ENCODE measurements around the gene SIN3B.

SIN3B gene

GRCh38 chr19:16891696-16892382, 62.6 kb downstream of the SIN3B start:
- DNase-seq: no peak

GRCh38 chr19:16892436-16892835, 63.2 kb downstream of the SIN3B start:
- no peak for DNase-seq

GRCh38 chr19:16892868-16893685, 63.9 kb downstream of the SIN3B start:
- DNase-seq: no peak

DNA sequence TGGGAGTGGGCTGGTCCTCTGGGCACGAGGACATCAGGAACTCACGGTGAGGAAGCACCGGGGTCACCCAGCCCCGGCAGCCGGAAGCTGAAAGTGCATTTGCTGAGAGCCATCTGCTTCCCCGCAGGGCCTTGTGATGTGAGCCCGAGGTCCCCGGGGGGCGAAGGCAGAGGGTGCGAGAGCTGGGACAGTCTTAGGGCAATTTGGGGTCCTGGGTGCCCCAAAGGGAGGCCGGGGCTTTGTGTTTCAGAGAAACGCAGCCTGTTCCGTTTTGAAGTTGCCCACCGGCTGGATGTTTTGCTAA, 64.4 kb downstream of the SIN3B start:
- no peak for DNase-seq

GRCh38 chr19:16894080-16894479, 64.9 kb downstream of the SIN3B start:
- DNase-seq: no peak

DNA sequence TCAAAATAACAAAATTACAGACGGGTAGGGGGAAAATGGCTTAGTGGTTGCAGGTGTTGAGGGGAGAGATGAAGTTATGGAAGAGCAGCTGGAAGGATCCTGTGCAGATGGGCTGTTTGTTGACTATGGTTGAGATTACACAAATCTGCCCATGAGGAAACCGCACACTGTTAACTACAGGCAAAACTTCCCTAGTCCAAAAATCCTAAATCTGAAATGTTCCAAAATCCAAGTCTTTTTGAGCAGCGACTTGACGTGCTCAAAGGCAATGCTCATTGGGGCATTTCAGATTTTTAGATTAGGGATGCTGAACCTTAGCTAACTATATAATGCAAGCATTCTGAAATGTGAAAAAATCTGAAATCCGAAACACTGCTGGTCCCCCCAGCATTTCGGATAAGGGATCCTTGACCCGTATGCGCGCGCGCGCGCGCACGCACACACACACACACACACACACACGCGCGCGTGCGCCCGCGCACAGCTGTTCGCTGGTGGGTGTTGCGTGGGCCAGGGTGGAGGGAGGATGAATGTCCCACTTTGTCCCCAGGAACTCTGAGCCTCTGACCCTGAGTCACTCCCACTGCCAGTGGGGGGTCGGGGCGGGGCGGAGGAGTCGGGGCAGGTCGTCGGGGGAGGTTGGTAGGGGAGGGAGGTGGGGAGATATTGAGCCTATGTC, 66.4 kb downstream of the SIN3B start:
- DNase-seq: no peak

- DNase-seq: no peak
Observed at GRCh38 chr19:16896146-16897028, 67.2 kb downstream of the SIN3B start.

DNA sequence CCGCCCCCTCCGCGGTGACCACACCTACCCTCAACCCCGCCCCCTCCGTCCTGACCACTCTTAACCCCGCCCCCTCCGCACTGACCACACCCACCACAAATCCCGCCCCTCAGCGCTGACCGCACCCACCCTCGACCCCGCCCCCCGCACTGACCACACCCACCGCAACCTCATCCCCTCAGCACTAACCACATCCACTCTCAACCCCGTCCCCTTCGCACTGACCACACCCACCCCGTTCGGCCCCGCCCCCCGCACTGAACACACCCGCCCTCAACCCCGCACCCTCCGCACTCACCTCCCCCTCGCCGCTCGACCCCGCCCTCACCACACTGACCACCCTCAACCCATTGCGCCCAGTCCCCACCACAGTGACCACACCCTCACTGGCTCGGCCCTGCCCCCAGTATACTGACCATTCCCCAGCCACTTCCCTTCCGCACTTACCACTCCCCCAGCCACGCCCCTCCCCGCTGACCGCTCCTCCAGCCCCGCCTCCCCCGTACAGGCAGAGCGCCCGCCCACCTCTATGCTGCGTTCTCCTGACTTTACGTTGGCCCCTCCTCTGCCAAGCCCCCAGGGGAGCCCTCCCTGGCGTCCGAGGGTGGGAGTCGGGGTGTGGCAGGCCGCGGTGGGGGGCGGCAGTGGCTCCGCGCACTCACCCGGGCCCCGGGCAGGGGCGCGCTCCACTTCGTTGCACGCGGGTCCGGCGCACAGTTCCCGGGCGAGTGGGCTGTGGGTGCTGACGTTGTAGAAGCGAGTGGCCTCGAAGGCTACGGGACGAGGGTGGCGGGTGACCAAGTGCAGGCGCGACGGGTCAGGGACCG, 68.0 kb downstream of the SIN3B start:
- no peak for DNase-seq

- DNase-seq: no peak
Observed at GRCh38 chr19:16897856-16898161, 68.6 kb downstream of the SIN3B start.

DNA sequence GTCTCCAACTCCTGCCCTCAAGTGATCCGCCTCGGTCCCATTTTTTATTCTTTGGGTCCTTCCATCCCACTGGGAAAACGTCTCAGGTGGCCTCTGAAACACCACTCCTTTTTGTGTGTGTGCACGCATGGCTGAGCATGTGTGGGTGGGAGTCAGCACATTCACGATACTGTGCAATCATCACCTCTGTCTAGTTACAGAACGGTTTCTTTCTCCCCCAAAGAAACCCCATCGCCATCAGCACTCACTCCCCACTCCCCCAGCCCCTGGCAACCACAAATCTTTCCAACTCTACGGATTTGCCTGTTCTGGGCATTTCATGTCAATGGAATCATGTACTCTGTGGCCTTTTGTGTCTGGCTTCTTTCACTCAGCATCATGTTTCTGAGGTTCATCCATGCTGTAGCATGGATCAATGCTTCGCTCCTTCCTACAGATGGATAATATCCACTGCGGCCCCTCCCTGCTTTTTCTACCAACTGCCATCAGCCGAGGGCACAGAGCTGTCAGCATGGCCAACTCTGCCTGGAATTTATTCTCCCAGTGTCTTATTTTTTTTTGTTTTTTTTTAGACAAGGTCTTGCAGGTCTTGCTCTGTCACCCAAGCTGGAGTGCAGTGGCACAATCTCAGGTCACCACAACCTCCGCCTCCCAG, 69.3 kb downstream of the SIN3B start:
- no peak for DNase-seq

- DNase-seq: no peak
Observed at GRCh38 chr19:16899566-16900075, 70.4 kb downstream of the SIN3B start.

GRCh38 chr19:16901491-16902175, 72.4 kb downstream of the SIN3B start:
- no peak for DNase-seq

DNA sequence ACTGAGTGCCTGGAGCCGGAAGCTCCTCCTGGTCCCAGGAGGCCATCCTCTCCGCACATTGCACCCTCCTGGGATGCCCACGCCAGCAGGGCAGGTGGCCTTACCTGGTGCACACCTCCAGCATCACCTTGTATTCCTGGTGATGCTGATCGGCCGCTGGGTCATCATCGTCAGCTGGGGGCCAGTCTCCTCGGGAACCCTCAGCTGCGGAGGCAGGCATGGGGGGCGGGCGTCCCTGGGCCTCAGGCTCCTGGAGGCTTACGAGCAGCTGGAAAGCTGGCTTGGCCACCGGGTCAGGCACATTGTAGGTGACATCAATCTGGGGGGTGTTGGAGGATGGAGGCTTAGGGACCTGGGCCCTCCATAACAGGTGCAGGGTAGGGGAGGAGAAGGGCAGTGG, 73.3 kb downstream of the SIN3B start:
- no peak for DNase-seq

- DNase-seq: no peak
Observed at GRCh38 chr19:16903347-16903746, 74.1 kb downstream of the SIN3B start.

DNA sequence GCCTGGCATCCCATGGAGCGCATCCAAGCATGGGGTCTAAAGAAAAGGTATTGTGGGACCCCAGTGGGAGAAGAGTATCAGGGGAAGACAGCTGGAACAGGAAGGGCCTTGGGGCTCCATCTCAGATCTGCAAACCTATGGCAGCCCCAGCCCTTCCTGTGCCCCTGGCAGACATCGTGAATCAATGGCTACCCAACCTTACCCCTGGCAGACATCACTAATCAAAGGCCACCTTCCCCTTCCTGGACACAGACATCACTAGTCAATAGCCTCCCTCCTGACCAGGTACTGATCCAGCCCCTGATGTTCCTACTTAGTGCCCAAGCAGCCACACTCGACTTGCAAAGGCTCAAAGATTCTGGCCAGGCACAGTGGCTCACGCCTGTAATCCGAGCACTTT, 75.4 kb downstream of the SIN3B start:
- DNase-seq: no peak

DNA sequence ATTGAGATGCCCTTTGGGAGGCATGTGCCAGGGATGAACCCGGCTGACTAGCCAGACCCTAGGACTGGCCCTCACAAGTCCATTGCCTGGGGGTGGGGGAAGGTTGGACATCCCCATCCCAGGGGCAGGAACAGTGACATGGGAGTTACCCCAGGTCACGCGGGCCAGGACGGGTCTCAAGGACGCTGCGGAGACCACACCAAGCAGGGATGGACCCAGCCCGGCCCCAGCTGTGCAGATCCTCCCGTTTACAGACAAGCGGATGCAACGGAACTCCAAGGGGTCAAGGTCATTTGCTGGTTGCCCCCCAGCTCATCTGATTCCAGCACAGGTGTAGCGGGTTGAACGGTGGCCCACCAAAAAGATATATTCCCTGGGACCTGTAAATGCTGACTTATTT, 79.6 kb downstream of the SIN3B start:
- no peak for DNase-seq

GRCh38 chr19:16911046-16911445, 81.8 kb downstream of the SIN3B start:
- DNase-seq: no peak

- DNase-seq: no peak
Observed at GRCh38 chr19:16912780-16913179, 83.6 kb downstream of the SIN3B start.

DNA sequence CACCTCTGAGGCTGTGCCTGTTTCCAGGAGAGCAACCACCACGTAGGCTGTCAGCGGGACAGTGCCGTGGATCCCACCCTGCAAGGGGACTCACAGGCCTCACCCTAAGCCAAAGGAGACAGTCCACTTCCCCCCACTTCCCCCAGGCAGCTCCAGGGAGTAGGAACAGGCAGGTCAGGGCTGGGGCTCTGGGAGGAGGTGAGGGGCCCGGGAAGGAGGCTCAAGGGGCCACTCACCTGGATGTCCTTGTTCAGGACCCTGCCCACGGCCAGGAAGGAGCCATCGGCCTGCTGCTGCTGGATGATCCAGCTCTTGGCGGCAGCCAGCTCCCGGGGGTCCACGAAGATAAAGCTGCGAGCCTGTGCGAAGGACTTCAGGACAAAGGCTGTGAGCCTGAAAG, 85.2 kb downstream of the SIN3B start:
- no peak for DNase-seq

GRCh38 chr19:16915135-16915534, 85.9 kb downstream of the SIN3B start:
- DNase-seq: no peak

DNA sequence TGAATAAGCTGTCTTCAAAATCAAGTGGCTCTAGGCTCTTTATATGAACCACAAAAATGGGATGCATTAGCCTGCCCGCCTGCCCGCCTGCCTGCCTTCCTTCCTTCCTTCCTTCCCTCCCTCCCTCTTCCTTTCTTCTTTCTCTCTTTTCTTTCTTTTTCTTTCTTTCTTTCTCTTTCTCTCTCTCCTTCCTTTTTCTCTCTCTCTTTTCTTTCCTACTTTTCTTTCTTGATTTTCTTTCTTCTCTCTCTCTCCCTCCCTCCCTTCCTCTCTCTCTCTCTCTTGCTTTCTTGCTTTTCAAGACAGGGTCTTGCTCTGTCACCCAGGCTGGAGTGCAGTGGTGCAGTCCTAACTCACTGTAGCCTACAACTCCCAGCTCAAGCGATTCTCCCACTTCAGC, 86.5 kb downstream of the SIN3B start:
- no peak for DNase-seq

Data from NCI-H510A treated with DMSO at 0.1 percent for 48 hours (cell line).